Stimulated activated CD8-positive, alpha-beta memory T cell treated with anti-CD3 and anti-CD28 coated beads, Interleukin-7, amount 100 ng/mL, for 48 hours (primary cell): ENCODE data around the gene GAGE13.
"Not testable (repeated sequence)": the region's sequence is repeated elsewhere in the genome, so short reads cannot be mapped to it uniquely, and the experiment has no call there.

Experiments
- DNase-seq, 2 donors: peaks; one replicate each; pipeline ENCODE4 v3.0.0-alpha.2; 2020; ENCODE audit warnings: low read depth in 1 of 2; ENCODE audit errors: extremely low read depth in 1 of 2

The GAGE13 gene

GRCh38 chrX:49330421-49330820 is 961 bp upstream of the GAGE13 start:
- not testable (repeated sequence) for DNase-seq

GRCh38 chrX:49331841-49332240 is 459 bp downstream of the GAGE13 start:
- DNase-seq, result not testable (repeated sequence)

- DNase-seq, result not testable (repeated sequence)
These were observed 10.1 kb downstream of the GAGE13 start for GRCh38 chrX:49341449-49341848.

- DNase-seq, result not testable (repeated sequence)
These were observed 13.3 kb downstream of the GAGE13 start for GRCh38 chrX:49344496-49345175.

- DNase-seq, result not testable (repeated sequence)
These were observed 14.0 kb downstream of the GAGE13 start for GRCh38 chrX:49345402-49345801.

- DNase-seq, result not testable (repeated sequence)
These were observed 14.8 kb downstream of the GAGE13 start for GRCh38 chrX:49346150-49346549.
